ENCODE results near the gene COG6. TPM values are rescaled to one million over a fixed set of nuclear protein-coding genes. Genes with fewer than 3 reads are reported as not detected.

Gene COG6
- total RNA-seq, 1 donor from 2014 or later: 32.7 TPM

DNA sequence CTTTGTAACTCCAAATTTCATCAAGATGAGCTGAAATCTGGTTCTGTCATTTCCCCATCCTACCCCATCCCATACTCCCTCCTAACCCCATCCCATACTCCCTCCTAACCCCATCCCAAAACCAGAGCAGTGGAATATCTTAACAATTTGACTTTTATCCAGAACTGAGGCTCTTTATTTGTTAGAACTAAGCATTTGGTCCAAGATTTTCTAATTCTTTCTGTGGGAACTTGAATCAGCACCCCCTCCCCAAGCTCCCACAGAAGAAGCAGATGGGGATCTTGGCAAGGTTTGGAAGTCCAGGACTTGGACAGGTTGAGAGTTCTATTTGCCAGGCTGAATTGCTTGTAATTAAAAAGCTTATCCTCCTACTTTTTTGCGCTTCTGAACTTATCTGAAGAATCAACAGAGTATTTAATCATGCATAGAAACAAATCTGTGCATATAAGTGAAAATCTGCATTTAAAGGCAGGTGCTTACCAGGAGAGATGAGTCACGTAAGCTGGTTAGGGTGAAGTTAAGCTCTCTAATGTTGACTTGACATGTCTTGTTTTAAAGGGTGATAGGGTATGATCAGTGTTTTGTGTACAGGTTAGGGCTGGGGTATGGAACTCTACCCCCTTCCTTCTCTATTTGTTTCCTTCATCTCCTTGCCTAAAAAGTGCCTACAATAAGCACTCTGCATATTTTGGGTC, 111.1 kb downstream of the COG6 start:
- intact Hi-C loops (cut with micrococcal nuclease): no loop called here

DNA sequence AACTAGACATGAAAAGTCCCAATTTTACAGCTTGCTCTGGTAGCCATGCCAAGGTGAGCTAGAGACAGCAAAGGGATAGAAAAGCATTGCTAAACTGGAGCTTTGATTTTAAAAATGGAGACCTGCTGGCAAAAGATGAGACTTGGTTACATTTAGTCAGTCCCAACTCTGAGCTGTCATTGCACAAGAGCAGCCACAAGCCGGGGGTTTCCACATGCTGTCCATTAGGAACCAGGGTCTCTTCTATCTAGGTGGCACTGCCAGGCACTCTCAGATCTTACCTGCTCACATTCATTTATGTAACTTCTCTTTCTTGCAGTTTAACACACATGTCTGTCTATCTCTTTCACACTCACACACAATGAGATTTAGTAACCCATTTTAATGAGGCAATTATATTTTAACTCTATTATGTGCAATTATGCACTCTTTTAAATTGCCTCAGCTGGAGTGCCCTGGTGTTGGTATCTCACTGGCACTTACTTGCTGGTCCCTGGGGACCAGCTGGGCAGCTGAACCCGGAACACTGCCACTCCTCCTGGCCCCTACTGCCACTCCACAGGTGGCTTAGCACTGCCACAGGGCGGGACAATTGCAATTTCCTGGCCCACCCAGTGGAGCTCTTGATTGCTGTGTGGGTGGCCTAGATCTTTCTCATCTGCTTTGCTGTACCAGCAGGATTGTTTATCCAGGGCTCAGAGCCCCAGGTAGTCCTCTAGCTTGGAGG, 112.5 kb downstream of the COG6 start:
- intact Hi-C loops (cut with micrococcal nuclease): no loop called here

DNA sequence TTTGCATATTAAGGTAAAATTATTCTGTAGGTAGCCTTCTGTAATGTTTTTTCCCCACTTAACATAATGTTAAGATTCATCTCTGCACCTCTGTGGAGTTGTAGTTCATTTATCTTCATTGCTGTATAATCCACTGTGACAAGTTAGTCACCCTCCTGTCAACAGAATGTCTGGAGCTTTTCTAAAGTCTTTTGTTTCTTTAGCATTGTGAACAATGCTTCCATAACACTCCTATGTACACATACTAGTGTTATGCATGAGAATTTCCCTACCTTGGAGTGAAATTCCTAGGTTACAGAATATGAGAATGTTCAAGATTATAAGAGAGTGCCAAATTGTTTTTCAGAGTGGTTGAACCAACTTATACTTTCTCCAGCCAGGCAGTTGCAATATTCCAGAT, 113.5 kb downstream of the COG6 start:
- intact Hi-C loops (cut with micrococcal nuclease): no loop called here

DNA sequence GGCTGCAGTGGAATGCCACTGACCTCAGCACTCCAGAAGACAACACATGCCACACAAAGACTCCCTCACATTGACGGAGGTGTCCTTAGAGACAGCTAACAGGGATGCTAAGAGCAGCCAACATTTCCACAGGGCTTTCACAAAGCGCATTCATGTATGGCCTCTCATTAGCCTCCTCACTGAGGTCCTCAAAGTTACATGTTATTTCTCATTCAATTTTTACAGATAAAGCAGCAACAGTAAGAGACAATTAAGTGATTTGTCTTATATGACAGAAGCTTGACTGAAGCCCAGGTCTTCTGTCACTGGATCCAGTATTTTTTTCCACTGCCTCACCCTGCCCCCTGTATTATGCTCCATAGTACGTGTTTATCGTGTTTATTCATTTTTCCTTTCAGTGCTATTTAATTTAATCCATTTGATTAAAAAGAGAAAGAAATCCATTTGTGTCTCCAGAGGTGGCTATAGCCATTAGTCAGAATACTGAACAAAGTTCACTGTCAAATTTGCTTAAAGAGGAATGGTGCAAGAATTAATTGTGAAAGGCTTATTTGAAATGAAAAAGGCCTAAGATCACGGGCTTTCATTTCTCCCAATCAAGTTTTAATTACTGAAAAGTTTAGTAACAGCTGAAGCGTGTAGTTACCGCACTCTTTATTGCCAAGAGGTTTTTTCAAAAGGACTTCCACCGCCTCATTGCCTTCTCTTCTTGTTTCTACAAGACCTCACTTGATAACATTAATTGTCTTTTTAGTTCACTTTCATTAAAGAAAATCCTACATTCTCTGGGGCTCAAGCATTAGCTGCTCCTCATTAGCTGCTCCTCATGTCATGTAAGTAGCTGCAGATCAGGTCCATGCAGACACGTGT, 115.0 kb downstream of the COG6 start:
- intact Hi-C loops (cut with micrococcal nuclease): no loop called here

DNA sequence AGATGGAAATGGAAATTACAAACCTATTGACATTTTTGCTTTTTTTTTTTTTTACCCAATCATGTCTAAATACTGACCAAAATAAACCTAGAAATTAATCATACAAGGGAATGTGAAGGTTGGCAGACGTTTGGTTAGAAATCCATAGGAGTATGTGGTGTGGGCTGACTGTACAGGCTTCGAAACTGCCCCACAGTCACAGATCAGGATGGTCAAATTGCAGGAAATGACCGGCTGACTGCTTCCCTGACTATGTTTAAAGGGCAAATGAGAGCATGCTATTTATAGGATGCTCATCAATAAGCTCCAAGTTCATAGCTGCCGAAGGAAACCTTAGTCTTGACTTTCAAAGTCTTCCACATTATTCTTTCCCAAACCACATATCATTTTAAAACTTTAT, 118.4 kb downstream of the COG6 start:
- intact Hi-C loops (cut with micrococcal nuclease): no loop called here

DNA sequence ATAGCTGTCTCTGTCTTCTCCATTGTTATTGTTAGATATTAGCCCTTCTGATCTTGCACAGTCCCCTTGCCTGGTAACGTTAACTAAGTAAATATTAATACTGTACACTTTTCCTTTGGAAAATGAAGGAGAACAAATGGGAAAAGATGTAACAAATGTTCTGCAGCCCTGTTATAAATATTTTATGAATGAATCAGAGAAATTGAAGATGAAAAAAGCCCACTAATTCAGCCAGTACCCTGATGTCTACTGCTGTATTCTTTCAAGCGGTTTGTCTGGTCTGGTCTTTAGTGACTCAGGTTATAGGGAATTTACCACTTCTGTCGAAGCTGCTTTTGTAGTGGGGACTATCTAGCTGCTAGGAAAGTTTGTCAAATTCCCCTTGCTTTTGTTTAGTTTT, 121.0 kb downstream of the COG6 start:
- intact Hi-C loops (cut with micrococcal nuclease): loop anchor here (5.0 kb wide), 1 partner anchor 166 kb away; no protein-coding TSS in a partner anchor

DNA sequence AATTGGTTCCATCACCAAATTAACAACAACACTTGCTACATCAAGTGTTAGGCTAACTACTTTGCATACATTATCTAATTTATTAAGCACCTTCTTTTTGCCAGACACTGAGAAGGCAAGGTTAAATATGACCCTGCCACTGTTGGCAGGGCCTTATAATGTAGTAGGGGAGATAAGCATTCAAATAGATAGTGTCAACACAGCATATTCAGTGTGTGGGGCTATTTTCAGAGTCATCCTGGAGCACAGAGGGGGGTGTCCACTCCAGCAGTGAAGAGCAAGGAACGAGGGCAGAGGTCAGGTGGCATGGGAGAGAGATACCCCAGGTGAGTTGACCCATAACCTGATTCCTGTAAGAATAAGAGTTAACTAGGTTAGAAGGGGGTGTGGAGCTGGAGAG, 121.6 kb downstream of the COG6 start:
- intact Hi-C loops (cut with micrococcal nuclease): loop anchor here (5.0 kb wide), 1 partner anchor 165 kb away; no protein-coding TSS in a partner anchor

DNA sequence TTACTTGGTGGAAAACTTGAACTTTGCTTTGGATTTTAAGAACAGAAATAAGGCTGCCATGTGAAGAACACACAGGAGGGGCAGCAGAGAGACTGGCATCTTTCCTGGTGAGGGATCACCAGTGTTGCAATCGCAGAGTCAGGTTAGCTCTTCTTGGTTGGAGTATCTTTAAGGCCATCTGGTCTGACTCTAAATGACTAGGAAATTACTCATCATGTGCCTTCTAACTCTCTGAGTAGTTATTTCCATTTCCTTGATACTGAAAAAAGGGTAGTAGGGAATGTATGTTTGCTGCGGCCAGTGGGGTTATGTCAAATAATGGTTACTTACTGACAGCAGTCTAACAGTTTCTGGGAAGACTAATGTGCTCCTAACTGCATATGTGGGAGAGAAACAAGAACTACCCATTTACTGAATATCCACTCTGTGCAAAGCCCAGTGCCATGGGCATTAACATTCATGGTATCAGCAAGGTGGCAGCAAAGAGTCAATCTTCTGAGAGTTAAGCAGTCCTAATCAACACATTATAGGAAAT, 122.1 kb downstream of the COG6 start:
- intact Hi-C loops (cut with micrococcal nuclease): loop anchor here (5.0 kb wide), 1 partner anchor 165 kb away; no protein-coding TSS in a partner anchor

DNA sequence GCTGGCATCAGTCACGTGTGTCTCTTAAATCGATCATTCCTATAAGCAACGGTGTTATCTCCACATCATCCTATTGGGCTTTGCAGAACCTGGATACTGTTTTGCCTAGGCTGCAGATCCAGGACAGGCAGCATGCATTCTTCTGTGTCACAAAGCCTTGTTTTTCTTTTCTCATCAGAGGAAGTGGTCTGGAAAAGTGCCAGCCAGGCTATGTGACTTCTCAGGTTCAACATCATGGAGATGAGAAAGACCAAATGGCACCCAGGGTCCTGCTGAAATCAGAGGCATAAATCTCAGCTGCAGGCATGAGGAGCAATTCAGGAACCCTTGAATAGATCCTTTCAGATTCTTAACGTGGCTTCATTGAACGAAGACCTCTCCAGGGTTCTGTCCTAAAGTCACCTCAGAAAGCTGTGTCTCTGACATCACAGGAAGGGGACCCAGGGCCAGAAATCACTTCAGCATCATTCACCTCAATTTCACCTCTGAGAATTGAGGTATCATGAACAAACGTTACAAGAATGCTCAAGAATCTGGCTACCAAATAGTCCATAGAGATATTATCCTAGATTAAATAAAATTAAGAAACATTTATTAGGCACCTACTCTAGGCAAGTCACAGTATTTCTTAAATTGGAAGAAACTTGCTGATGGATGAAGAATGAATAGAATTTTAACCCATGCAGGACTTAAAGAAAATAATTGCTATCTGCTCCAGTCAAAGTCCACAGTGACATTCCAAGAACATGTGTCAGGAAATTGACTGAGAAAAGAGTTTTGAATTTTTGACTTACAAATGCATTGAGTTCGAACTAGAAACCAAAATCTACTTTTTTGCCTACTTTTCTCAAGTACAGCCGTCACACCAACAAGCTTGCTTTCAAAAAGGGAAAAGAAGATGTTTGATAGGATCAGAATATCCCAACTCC, 124.1 kb downstream of the COG6 start:
- intact Hi-C loops (cut with micrococcal nuclease): loop anchor here (5.0 kb wide), 2 partner anchors 163 to 903 kb away; no protein-coding TSS in a partner anchor

DNA sequence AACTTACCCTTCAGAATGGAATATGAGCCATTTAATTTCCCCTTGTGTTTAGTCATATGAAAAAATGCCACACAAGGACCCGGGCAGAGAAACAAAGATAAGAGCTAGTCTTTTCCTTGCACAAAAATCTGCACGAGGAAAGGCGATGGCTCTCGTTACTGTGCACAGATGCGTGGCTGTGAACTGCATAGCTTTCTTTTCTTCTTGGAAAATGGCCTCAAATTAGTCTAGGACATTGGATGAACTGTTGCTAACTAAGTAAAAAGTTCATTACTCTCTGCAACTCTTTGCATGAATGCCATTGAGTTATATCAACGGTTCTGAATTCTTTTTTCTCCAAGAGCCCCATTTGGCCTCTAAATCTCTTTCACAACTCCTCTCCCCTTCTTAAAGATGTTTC, 125.2 kb downstream of the COG6 start:
- intact Hi-C loops (cut with micrococcal nuclease): loop anchor here (5.0 kb wide), 1 partner anchor 902 kb away; no protein-coding TSS in a partner anchor

DNA sequence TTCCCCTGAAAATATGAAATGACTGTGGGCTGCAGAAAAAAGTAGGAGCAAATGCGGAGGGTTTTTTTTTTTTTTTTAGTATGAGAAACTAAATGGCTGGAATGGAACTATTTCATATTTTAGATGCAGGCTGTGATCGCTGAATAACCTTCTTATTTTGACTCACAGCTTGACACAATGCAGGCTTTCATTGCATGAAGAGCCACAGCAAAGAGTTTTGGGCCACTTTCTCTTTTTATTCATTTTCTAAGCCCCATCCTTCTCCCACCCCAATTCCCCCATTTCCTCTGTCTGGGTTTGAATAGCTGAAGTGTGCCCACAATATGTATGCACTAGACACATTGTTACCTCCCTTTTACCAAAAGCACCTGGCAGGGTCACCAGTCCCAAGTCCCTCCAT, 125.9 kb downstream of the COG6 start:
- intact Hi-C loops (cut with micrococcal nuclease): loop anchor here (5.0 kb wide), 1 partner anchor 901 kb away; no protein-coding TSS in a partner anchor

DNA sequence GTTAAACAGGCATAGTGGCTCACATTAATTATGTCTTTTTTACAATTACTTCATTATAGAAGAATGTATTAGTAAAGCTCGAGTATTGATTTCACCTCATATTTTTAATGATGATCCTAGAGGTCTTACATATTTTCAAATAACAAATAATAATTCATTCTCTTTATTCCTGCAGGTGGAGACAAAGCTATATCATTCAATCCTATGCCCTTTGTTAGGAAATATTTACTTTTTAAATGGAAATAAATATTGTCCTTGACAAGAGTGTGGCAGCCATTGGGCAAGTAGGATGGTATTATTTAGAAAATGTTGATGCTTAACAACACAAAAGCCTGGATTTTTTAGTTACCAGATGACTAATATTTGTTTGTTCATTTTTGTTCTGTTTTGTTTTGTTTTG, 127.6 kb downstream of the COG6 start:
- intact Hi-C loops (cut with micrococcal nuclease): loop anchor here (5.0 kb wide), 1 partner anchor 899 kb away; no protein-coding TSS in a partner anchor

DNA sequence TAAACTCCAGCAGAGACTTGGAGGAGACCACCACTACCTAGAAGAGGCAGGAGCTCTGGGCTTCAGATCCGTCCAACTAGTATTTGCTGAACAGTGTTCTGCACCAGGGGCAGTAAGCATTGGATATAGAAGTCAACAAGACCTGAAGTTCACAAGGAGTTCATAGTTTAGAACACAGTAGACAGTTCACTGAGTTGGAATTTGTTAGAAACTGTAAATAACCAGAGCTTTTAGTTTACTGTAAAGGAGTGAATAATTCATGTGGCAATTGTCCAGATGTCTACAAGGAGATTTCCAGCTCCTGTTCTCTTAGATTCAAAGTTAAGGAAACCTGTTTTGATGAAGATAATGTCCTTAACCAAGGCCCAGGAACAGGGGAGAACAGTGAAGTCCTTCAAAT, 128.9 kb downstream of the COG6 start:
- intact Hi-C loops (cut with micrococcal nuclease): loop anchor here (5.0 kb wide), 1 partner anchor 898 kb away; no protein-coding TSS in a partner anchor

DNA sequence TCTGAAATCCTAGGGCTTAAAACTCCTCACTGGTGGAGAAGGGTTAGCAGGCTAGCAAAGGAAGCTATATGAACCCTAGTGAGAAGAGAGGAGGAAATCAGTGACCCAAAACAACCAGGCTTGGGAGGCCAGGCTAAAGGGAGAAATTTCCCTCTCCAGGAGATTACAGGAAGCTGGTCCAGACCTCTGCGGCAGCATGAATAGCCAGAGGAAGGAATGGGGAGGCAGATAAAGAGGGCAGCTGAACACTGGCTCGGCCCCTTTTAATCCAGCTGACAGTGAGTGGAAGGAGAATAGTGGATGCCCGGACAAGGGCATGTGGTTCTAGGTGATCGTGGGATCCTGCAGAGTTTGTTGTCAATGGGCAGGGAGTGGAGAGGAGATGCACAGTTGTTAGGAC, 130.6 kb downstream of the COG6 start:
- intact Hi-C loops (cut with micrococcal nuclease): no loop called here

DNA sequence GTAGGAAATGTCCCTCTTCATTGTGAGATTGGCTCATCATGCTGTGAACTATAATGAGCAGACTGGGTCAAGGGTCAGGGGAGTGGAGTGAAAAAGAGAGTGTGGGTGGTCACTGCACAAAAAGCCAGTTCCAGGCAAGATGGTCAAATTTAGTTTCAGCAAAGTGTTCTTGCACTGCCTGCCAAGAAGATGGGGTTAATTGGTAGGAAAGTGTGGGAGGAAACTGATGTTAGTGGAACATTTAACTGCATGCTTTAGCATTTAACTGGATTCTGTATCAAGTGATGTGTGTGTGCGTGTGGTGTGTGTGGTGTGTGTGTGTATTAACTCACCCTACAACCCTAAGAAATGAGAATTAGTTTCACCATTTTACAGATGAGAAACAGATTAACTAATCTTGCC, 131.6 kb downstream of the COG6 start:
- intact Hi-C loops (cut with micrococcal nuclease): no loop called here

DNA sequence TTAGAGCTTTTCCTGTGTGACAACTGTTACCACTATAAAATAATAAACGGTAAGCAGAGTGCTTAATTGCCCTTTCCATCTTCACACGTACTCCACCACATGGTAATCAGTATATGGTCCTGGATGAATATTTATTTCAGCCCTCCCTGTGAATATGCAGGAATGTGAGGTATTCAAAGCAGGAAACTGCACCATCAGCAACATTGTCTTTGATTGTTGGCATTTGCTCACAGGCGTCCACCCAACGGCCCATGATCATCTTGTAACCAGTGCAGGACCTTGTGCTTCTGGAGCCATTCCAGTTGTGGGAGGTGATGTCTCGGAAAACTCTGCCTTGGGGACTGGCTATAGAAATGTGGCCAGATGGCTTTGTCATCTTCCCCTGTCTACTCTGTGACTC, 132.6 kb downstream of the COG6 start:
- intact Hi-C loops (cut with micrococcal nuclease): no loop called here

DNA sequence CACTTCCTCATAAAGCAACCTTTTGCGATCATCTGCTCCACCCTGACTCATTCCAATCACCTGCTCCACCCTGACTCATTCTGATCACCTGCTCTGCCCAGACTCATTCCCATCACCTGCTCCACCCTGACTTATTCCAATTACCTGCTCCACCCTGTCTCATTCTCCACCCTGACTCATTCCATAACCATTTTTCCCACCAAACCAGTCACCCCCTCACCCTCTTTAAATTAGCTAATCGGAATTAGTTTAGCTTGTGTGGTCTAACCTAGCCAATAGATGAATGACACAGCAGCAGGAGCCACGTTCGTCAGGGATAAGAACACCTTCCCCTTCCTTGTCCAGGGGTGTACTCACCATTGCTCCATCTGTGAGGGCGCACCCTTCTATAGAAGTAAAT, 134.0 kb downstream of the COG6 start:
- intact Hi-C loops (cut with micrococcal nuclease): no loop called here
